IPS-20b (cell line): ENCODE data around the gene PDZD2.
A peak's percentile ranks its signal among the peaks of the same experiment; 100 is the strongest.

Experiments
- H3K27ac ChIP-seq: one replicate; pipeline ENCODE4 v1.5.1; 2013; ENCODE audit warnings: low read length
- H3K27me3 ChIP-seq: 2 replicates; pipeline ENCODE4 v1.6.1; 2013; ENCODE audit warnings: mild to moderate bottlenecking, low read length, inconsistent platforms; ENCODE audit not compliant: insufficient read depth
- H3K36me3 ChIP-seq: 2 replicates; pipeline ENCODE4 v1.6.1; 2013; ENCODE audit warnings: low read depth, mild to moderate bottlenecking, inconsistent platforms, low read length, moderate library complexity; ENCODE audit not compliant: insufficient read depth
- H3K4me1 ChIP-seq: 2 replicates; pipeline ENCODE4 v1.6.1; 2013; ENCODE audit warnings: mild to moderate bottlenecking, control low read depth, inconsistent platforms, low read length, moderate library complexity; ENCODE audit not compliant: insufficient read depth
- H3K4me3 ChIP-seq: 2 replicates; pipeline ENCODE4 v1.5.1; 2013; ENCODE audit warnings: mild to moderate bottlenecking, low read length, inconsistent platforms
- H3K9ac ChIP-seq: 2 replicates; pipeline ENCODE4 v1.6.1; 2013; ENCODE audit warnings: low read depth, mild to moderate bottlenecking, inconsistent platforms, low read length, moderate library complexity
- H3K9me3 ChIP-seq: 2 replicates; pipeline ENCODE4 v1.6.1; 2013; ENCODE audit warnings: mild to moderate bottlenecking, low read depth, low read length, inconsistent platforms; ENCODE audit not compliant: insufficient read depth

PDZD2 gene

DNA sequence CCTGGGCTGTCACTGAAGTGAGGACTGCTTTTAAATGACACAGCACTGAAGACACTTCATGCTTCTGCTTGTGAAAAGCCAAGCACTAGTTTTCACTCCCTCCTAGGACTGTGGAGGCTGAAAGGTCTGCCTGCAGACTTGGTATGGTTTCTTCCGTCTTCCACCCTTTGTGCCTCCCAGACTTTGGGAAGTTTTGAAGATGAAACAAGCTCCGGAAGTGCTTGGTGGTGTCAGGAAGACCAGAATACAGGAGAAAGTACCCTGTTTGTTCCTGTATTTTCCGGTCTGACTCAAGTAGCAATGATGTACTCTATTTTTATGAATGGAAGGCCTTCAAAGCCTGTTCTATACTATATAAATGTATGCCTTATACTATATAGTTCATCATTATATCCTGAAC lies 222.7 kb downstream of the PDZD2 start:
- peaks cover 12% of the 10 kb centered on the region; the same call in 1 of the 2 replicates for H3K9me3 ChIP-seq
- H3K27ac ChIP-seq, result no peak overlapping the region
- peaks cover 10% of the 10 kb centered on the region; the same call in 1 of the 2 replicates for H3K4me1 ChIP-seq
- H3K27me3 ChIP-seq, result no peaks in the 10 kb centered on the region
- no peak overlapping the region for H3K4me3 ChIP-seq
- H3K36me3 ChIP-seq, result no peaks in the 10 kb centered on the region; the same call in 1 of the 2 replicates
- H3K9ac ChIP-seq, result no peak overlapping the region

DNA sequence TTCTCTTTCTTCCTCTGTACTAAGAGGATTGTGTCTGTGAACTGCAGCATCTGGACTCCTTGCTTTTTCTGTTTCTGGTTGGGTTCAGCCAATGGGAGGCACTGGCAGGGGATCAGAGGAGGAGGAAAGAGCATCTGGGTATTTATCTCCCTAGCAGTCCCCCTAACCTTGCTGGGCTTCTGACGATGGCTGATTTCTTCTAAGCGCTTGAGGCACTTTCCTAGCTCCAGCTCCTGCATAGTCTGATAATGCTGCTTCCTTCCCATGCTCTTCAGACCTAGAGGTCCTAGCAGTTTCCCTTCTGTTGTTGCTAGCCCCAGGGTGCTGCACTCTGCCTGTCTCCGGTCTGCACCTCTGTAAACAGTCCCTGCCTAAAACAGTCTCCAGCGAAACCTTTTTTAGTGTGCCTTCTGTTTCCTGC lies 225.1 kb downstream of the PDZD2 start:
- Histone ChIP-seq H3K4me1 (peaks cover 14% of the 10 kb centered on the region; the same call in 1 of the 2 replicates), H3K4me3 (no peak overlapping the region), H3K27me3 (no peaks in the 10 kb centered on the region), H3K9ac (peak overlapping the region; percentile 4; the same call in 1 of the 2 replicates), H3K36me3 (no peaks in the 10 kb centered on the region; the same call in 1 of the 2 replicates), H3K27ac (no peak overlapping the region), H3K9me3 (peaks cover 9% of the 10 kb centered on the region; the same call in 1 of the 2 replicates)

DNA sequence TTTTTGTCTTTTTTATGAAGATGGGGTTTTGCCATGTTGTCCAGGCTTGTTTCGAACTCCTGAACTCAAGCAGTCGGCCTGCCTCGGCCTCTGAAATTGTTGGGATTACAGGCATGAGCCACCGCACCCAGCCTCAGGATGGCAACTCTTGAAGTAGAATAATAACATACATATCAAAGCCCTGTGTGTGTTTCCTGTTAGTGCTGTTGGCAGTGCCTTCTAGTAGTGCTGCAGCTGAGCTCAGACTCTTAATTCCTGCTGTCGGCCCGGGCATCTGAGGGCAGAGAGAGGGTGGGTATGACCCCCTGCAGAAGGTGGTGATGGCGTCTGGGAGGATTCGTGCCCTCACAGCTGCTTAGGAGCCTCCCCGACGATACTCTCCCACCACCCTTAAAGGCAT lies 227.2 kb downstream of the PDZD2 start:
- Histone ChIP-seq H3K27ac (no peak overlapping the region), H3K4me1 (peaks cover 14% of the 10 kb centered on the region; the same call in 1 of the 2 replicates)

DNA sequence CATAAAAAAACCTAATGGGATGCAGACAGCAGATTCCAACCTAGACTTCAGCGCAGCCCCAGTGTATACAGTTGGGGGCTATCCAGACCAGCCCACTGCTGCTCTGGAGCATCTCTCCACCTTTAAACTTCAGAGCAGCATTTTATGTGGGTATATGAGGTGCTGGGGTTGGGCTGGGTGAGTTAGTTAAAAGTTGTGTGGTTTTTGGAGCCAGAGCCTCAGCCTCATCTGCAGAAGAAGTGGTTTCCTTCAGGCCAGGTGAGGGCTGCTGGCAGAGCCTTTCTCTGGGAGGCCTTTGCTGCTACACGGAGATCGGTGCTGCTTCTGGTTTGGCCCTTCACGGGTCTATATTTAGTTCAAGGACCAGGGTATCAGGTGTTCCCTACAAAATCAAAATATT lies 228.3 kb downstream of the PDZD2 start:
- Histone ChIP-seq H3K4me3 (no peak overlapping the region), H3K36me3 (no peaks in the 10 kb centered on the region), H3K4me1 (peaks cover 14% of the 10 kb centered on the region; the same call in 1 of the 2 replicates), H3K9ac (no peak overlapping the region), H3K9me3 (no peaks in the 10 kb centered on the region), H3K27ac (no peak overlapping the region), H3K27me3 (no peaks in the 10 kb centered on the region)

More for the DNA sequence above, 227.2 kb downstream of the PDZD2 start:
- Histone ChIP-seq H3K9me3 (no peaks in the 10 kb centered on the region), H3K4me3 (no peak overlapping the region), H3K27me3 (no peaks in the 10 kb centered on the region), H3K9ac (no peak overlapping the region), H3K36me3 (no peaks in the 10 kb centered on the region)

DNA sequence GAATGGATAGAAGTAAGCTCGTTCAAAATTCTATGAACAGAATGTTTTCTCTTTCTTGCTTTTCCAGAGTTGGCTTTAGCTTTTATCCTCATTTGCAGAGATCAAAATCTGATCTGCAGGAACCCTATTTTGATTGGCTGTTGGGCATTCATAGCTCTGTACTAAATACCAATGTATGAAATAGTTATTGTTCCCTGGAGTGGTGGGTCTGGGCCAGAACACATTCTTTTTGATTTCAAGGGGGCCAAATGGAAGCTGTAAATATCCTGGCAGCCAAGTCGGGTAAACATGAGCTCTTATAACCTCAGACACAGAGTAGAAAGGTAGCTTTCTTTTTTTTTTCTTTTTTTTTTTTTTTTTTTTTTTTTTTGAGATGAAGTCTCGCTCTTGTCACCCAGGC lies 241.5 kb downstream of the PDZD2 start:
- Histone ChIP-seq H3K9me3 (no peaks in the 10 kb centered on the region), H3K4me1 (no peaks in the 10 kb centered on the region), H3K4me3 (no peak overlapping the region), H3K36me3 (no peaks in the 10 kb centered on the region), H3K27me3 (no peaks in the 10 kb centered on the region), H3K27ac (no peak overlapping the region), H3K9ac (no peak overlapping the region)

DNA sequence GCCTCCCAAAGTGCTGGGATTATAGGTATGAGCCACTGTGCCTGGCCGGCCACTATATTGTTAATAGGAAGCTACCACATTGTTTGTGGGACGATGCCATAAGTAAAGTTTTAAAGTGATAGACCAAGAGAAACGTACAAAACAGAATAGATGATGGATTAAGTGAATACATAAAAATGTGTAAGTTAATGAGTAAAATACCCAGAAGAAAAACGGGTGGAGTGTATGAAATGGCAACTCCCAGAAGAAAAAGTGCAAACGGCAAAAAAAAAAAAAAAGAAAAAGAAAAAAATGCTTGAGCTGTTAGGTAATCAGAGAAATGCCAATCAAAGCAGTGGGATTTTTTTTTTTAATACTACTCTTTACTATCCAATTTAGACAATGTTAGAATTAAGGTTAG lies 246.0 kb downstream of the PDZD2 start:
- no peaks in the 10 kb centered on the region for H3K27me3 ChIP-seq

DNA sequence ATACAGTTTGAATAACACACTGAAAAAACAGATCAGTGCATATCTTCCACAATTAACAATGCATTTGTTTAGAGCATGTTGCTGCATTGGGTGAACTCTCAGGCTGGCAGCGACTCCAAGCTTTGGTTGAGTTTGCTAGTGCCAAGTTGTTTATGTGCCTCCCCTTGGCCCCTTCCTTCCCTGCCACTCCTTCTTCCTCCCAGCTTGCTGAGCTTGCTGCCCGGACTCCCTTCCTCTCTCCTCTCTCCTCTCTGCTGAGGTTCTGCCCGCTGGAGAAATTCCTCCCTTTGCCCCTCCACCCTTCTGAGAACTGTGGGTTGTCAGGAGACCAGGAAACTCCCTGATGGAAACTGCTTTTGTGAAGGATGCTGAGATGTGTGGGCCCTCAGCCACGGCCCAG lies 247.3 kb downstream of the PDZD2 start:
- Histone ChIP-seq H3K9ac (no peak overlapping the region), H3K27ac (no peak overlapping the region), H3K9me3 (no peaks in the 10 kb centered on the region), H3K4me1 (peaks cover 17% of the 10 kb centered on the region; the same call in 1 of the 2 replicates), H3K4me3 (no peak overlapping the region), H3K36me3 (no peaks in the 10 kb centered on the region), H3K27me3 (no peaks in the 10 kb centered on the region)

More for the DNA sequence above, 246.0 kb downstream of the PDZD2 start:
- Histone ChIP-seq H3K9me3 (no peaks in the 10 kb centered on the region), H3K4me3 (no peak overlapping the region), H3K36me3 (no peaks in the 10 kb centered on the region), H3K9ac (no peak overlapping the region), H3K4me1 (peaks cover 12% of the 10 kb centered on the region; the same call in 1 of the 2 replicates), H3K27ac (no peak overlapping the region)

DNA sequence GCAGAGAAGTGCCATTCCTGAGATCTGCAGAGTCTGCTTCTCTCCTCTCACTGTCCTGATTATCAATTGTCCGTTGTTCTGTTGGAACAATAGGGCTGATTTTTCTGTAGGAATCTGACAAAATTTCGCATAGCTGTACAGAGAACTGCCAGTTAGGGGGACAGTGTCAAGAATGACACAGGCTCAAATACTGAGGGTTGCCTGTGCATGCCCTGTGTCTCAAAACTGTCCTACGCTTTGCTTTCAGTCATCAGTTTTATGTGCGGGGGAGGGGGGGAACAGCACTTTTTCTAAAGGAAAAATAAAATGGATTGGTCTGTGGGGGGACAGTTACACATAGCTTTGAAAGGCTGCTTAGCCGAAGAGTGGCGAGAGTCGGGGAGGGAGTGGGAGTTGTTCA lies 248.6 kb downstream of the PDZD2 start:
- H3K4me1 ChIP-seq, result peaks cover 17% of the 10 kb centered on the region; the same call in 1 of the 2 replicates
- no peaks in the 10 kb centered on the region for H3K9me3 ChIP-seq
- no peak overlapping the region for H3K4me3 ChIP-seq
- H3K9ac ChIP-seq, result no peak overlapping the region
- no peaks in the 10 kb centered on the region for H3K27me3 ChIP-seq
- no peaks in the 10 kb centered on the region for H3K36me3 ChIP-seq
- no peak overlapping the region for H3K27ac ChIP-seq

DNA sequence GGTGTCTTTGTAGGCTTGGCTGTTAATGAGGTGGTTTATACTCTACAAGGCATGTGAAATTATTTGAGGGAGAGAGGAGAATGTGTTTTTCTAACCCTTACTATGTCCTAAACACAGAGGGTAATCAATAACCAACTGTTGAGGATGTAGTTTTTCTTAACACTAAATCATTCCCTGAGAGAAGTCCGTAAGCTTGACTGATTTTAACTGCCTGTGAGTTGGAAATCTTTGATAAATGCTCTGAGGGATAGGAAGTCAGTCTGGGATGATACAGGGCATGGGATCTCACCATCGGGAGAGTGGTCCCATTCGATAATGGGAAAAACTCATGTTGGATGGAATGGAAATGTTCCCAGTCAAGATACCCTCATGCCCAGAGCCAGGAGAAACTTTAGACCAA lies 249.6 kb downstream of the PDZD2 start:
- Histone ChIP-seq H3K27ac (no peak overlapping the region), H3K9ac (no peak overlapping the region), H3K27me3 (no peaks in the 10 kb centered on the region), H3K9me3 (no peaks in the 10 kb centered on the region), H3K4me3 (no peak overlapping the region), H3K4me1 (peaks cover 17% of the 10 kb centered on the region; the same call in 1 of the 2 replicates), H3K36me3 (no peaks in the 10 kb centered on the region)

DNA sequence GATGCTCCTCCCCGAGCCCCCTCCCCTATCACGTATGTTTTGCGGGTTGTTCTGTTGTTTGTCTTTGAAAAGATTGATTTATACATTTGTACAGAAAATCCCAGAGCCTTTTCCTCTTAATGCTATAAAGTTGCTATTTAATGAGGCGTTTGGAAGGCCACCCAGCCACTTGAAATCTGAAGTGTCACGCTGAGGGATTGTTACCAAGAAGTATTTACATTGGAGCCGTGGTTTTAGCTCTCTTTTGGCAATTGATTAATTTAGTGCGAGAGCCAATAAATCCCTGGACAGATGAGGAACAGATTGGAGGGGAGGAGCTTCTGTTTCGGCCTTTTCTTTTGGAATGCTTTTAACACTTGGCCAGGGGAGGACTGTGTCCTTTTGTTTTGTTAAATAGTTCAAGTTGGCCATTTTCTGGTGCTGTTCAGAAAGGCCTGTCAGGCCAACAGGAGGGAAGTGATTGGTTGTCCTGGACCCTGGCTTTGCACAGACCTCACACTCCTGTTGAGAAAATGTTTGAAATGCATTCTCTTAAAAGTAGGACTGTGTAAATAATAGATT lies 250.2 kb downstream of the PDZD2 start:
- Histone ChIP-seq H3K27ac (no peak overlapping the region), H3K9me3 (no peaks in the 10 kb centered on the region), H3K4me3 (peak overlapping the region; percentile 15; the same call in 1 of the 2 replicates), H3K27me3 (no peaks in the 10 kb centered on the region), H3K9ac (no peak overlapping the region), H3K4me1 (peaks cover 17% of the 10 kb centered on the region; the same call in 1 of the 2 replicates), H3K36me3 (no peaks in the 10 kb centered on the region)

DNA sequence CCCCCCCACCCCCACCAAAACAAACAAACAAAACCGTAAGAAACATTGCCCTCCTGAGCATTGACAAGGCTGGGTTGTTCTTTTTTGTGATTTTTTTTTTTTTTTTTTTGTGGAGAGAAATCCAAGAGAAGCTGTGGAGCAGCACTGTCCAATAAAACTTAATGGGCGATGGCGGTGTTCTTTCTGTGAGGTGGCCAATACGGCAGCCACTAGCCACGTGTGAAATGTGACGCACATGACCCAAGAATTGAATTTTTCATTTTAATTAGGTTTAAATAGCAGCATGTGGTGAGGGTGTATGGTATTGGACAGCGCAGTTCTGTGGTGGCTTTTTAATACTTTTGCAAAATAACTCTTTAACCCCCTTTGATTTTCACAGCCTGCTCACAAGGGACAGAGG lies 251.1 kb downstream of the PDZD2 start:
- no peaks in the 10 kb centered on the region for H3K36me3 ChIP-seq
- no peak overlapping the region for H3K4me3 ChIP-seq
- H3K9ac ChIP-seq, result no peak overlapping the region
- H3K9me3 ChIP-seq, result no peaks in the 10 kb centered on the region
- no peak overlapping the region for H3K27ac ChIP-seq
- H3K4me1 ChIP-seq, result peaks cover 17% of the 10 kb centered on the region; the same call in 1 of the 2 replicates
- H3K27me3 ChIP-seq, result no peaks in the 10 kb centered on the region

DNA sequence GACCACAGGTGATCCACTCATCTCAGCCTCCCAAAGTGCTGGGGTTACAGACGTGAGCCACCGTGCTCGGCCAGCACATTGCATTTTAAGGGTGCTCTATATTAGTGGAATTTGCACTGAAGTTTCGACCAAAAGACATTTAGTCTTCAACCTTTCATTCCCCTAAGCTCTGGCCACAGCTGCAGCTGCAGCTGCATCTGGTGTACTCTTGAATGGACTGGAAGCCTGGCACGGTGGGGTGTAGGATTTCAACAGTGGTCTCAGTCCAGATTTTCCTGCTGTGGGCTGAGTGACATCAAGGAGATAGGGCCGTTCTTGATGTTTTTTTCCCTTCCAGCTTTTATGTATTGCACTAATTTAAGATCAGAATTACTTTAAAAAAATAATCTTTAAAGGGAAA lies 255.2 kb downstream of the PDZD2 start:
- Histone ChIP-seq H3K27me3 (no peaks in the 10 kb centered on the region), H3K9ac (no peak overlapping the region), H3K4me1 (peaks cover 17% of the 10 kb centered on the region), H3K27ac (no peak overlapping the region), H3K4me3 (no peak overlapping the region), H3K36me3 (no peaks in the 10 kb centered on the region), H3K9me3 (no peaks in the 10 kb centered on the region)
